Kidney (tissue), 14 donors: ENCODE data around the gene GPRIN3. TPM values are rescaled to one million over a fixed set of nuclear protein-coding genes. Genes with fewer than 3 reads are reported as not detected.

ENCODE experiments used
- DNase-seq, 5 donors: peaks; one replicate each; pipeline ENCODE4 v3.0.0-alpha.2; 2013 to 2020
- FAIRE-seq: peaks from 2 replicates; lab custom pipeline; 2012; peaks lifted over from hg19 to GRCh38; lab: Jason Lieb, UNC
- H3K27ac ChIP-seq, 2 donors: one replicate each; pipeline ENCODE4 v1.7.0; 2013; ENCODE audit warnings: low read depth in 2 of 2, low read length in 2 of 2, inconsistent platforms in 1 of 2
- H3K27me3 ChIP-seq: one replicate; pipeline ENCODE4 v1.7.1; 2013; ENCODE audit warnings: low read length, inconsistent platforms; ENCODE audit not compliant: control insufficient read depth, insufficient read depth
- H3K36me3 ChIP-seq, 3 donors: one replicate each; pipeline versions ENCODE4 v1.7.0 to v1.7.1; 2013; ENCODE audit warnings: low read length in 3 of 3, control low read depth in 1 of 3, inconsistent platforms in 1 of 3; ENCODE audit not compliant: insufficient read depth in 3 of 3, control insufficient read depth in 2 of 3
- H3K4me1 ChIP-seq, 3 donors: one replicate each; pipeline versions ENCODE4 v1.7.0 to v1.7.1; 2013; ENCODE audit warnings: low read length in 3 of 3, inconsistent platforms in 1 of 3, low read depth in 1 of 3; ENCODE audit not compliant: control insufficient read depth in 2 of 3, insufficient read depth in 2 of 3
- H3K4me3 ChIP-seq, 3 donors: one replicate each; pipeline versions ENCODE4 v1.7.0 to v1.8.1; 2013; ENCODE audit warnings: low read length in 3 of 3, control low read depth in 1 of 3, inconsistent platforms in 1 of 3
- H3K9ac ChIP-seq, 3 donors: one replicate each; pipeline versions ENCODE4 v1.7.0 to v1.7.1; 2013; ENCODE audit warnings: low read length in 3 of 3, control low read depth in 1 of 3, inconsistent platforms in 1 of 3
- H3K9me3 ChIP-seq, 3 donors: one replicate each; pipeline versions ENCODE4 v1.7.0 to v1.7.1; 2013; ENCODE audit warnings: low read length in 3 of 3, control low read depth in 1 of 3, inconsistent platforms in 1 of 3; ENCODE audit not compliant: control insufficient read depth in 2 of 3, insufficient read depth in 1 of 3
- intact Hi-C: fragments of 100-400 bp; cut with DNase I; formaldehyde crosslinking; loops from one replicate; pipeline ENCODE4 v1.11.1; 2022
- polyA plus RNA-seq: library from polyadenylated mRNA; stranded (reverse); fragments of 350-450 nt; fragmentation: Illumina TruSeq; extraction: RNeasy Lipid Tissue Mini Kit (QIAGEN cat#74804); gene quantifications from one replicate; pipeline ENCODE4 v1.2.3, GENCODE V29; 2014; ENCODE audit warnings: low read depth, low replicate concordance; ENCODE audit not compliant: insufficient read depth
- total RNA-seq: library from RNA; stranded (reverse); fragmentation: NEBNext Ultra II Directional; extraction: Animal tissue kit (Norgen Biotek cat#: 25700); gene quantifications from one replicate; pipeline ENCODE4 v1.2.1, GENCODE V29; 2021
- TF ChIP-seq, protein P1 (sequence below): IDR thresholded peaks from 3 replicates; pipeline ENCODE4 v1.5.1; 2012; ENCODE audit warnings: mild to moderate bottlenecking, moderate library complexity, borderline replicate concordance; ENCODE audit not compliant: insufficient read depth; ENCODE audit errors: extremely low read depth
- donor health status: control.
- donor health status: control.
- donor health status: control.
- donor health status: control.
- donor health status: control.
- donor health status: DM: yes; HTN: yes; CAD: no.
- donor health status: Normal renal cell carcinoma (clear cell type).

GPRIN3 gene
- total and polyA plus RNA-seq, 2 donors from 2014 or later: 2.2 to 15.2 TPM

DNA sequence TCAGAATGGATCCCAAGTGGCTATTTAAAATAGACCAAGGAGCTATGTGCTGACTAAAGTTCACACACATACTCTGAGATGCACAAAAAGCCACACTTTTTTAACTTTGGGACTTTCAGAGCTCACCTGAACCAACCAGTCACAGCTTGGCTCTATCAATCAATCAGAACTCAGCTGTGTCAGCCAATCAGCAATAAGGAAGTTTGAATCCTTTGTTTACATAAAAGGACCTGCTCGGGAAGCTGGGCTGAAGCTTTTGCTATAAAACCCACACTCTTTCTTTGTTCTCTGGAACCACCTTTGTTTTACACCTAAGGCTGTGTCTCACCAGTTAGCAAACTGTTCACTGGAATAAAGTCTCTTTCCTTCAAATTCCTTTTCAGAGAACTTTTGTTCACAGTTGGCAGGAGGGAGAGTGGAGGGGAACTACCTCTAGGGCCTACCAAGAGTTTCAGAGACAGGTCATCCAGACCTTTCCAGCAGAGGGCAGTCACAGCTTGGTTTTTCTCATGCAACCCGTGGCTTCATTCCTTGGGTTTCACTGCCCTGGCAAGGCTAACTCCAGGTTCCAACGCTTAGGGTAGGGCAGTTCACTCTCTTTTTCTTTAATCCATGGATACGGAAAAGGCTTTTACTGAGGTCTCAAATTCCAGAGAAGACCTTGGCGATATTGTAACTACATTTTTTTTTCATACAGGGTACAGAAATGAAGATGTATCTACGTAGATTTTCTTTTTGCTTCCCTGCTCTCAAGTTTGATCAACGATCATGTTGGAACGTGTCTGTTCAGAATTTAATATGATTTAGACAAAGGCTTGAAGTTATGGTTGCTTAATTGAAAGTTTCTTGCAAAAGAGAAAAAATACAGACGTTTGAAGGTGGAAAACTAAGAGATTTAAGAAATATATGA lies 80.7 kb downstream of the GPRIN3 start:
- Histone ChIP-seq H3K9me3 (no peaks in the 10 kb centered on the region), H3K27ac (no peak overlapping the region), H3K4me3 (no peak overlapping the region), H3K9ac (peak overlapping the region in 1 of 3 donors; percentile 14), H3K36me3 (no peaks in the 10 kb centered on the region), H3K27me3 (no peaks in the 10 kb centered on the region), H3K4me1 (peaks cover 0 to 2% (median 0%) of the 10 kb centered on the region in 3 donors)
- FAIRE-seq (peak; percentile 84), DNase-seq (peak; percentile 75 to 93 (median 87))
- intact Hi-C loops: loop anchor here (5.0 kb wide), 1 partner anchor 205 kb away; no protein-coding TSS in a partner anchor
- TF ChIP-seq, protein P1, sequence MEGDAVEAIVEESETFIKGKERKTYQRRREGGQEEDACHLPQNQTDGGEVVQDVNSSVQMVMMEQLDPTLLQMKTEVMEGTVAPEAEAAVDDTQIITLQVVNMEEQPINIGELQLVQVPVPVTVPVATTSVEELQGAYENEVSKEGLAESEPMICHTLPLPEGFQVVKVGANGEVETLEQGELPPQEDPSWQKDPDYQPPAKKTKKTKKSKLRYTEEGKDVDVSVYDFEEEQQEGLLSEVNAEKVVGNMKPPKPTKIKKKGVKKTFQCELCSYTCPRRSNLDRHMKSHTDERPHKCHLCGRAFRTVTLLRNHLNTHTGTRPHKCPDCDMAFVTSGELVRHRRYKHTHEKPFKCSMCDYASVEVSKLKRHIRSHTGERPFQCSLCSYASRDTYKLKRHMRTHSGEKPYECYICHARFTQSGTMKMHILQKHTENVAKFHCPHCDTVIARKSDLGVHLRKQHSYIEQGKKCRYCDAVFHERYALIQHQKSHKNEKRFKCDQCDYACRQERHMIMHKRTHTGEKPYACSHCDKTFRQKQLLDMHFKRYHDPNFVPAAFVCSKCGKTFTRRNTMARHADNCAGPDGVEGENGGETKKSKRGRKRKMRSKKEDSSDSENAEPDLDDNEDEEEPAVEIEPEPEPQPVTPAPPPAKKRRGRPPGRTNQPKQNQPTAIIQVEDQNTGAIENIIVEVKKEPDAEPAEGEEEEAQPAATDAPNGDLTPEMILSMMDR: peak; percentile 86

DNA sequence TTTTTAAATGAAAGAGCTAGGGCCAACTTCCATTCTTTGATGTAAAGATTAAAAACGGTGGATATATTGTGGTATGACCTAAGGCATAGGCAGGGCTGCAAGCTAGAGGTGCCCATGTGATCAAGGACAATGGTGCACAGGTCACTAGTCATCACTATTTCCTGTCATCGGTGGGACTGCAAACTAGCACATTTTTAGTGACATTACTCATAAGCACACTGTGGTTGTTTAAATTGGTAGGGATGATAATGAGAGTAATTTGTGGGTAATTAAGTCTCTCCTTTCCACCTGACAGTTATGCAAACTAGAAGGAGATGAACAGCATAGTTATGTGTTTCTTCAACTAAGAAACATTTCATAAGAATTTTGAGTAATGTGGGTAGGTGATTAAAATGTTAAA lies 85.4 kb downstream of the GPRIN3 start:
- Histone ChIP-seq H3K9me3 (no peaks in the 10 kb centered on the region), H3K27ac (no peak overlapping the region), H3K4me1 (peaks cover 0 to 2% (median 0%) of the 10 kb centered on the region in 3 donors), H3K27me3 (no peaks in the 10 kb centered on the region), H3K36me3 (no peaks in the 10 kb centered on the region), H3K9ac (no peak overlapping the region), H3K4me3 (no peak overlapping the region)
- FAIRE-seq (no peak), DNase-seq (no peak)
- intact Hi-C loops: no loop called here
- TF ChIP-seq, protein P1: no peak

DNA sequence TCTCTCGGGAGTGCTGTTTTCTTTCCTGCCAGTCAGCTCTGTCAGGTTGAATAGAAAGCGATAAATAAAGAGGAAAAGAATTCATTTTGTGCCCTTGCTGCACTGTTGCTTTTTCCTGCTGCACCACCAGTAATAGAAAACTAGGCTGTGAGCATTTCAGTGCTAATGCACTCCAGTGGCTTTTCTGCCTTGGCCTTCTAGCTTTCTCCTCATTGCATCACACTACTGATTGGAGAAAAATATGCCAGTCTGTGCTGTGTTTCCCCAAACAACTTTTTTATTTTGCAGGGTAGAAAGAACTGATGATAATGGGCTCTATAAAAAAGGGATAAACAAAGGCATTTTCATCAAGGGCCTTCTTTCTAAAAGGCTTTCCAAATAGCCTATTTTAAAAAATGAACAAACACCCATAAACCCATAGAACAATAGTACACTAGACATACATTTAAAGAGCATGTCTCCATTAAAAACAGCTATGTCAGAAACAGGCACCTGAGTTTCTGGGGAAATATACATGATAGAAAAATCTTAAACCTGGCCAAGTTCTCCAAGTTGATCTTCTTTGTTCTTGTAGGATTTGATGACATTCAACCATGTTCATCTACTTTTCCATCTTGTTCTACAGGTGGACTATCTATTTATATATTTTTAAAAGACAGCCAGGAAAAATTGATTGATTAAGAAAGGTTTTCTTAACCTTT lies 86.3 kb downstream of the GPRIN3 start:
- intact Hi-C loops: no loop called here
- no peak overlapping the region for H3K4me3 ChIP-seq
- H3K9ac ChIP-seq: no peak overlapping the region
- FAIRE-seq (no peak), DNase-seq (no peak)
- TF ChIP-seq, protein P1: no peak
- no peaks in the 10 kb centered on the region for H3K4me1 ChIP-seq
- no peaks in the 10 kb centered on the region for H3K27me3 ChIP-seq
- no peak overlapping the region for H3K27ac ChIP-seq
- no peaks in the 10 kb centered on the region for H3K36me3 ChIP-seq
- H3K9me3 ChIP-seq: no peaks in the 10 kb centered on the region
